Medulla oblongata (tissue), 1 donor: Measurements from ENCODE around the gene RIPPLY2.
"Not testable (repeated sequence)": the region's sequence is repeated elsewhere in the genome, so short reads cannot be mapped to it uniquely, and the experiment has no call there.

ENCODE experiments used
- DNase-seq: peaks from one replicate; pipeline ENCODE4 v3.0.0-alpha.2; 2015; ENCODE audit errors: extremely low spot score

RIPPLY2 gene

GRCh38 chr6:83860359-83860755, 7.2 kb downstream of the RIPPLY2 start:
- DNase-seq: no peak

- no peak for DNase-seq
Observed at GRCh38 chr6:83860782-83861495, 7.8 kb downstream of the RIPPLY2 start.

- no peak for DNase-seq
Observed at GRCh38 chr6:83862776-83863471, 9.8 kb downstream of the RIPPLY2 start.

- no peak for DNase-seq
Observed at GRCh38 chr6:83867043-83867442, 13.9 kb downstream of the RIPPLY2 start.

- no peak for DNase-seq
Observed at GRCh38 chr6:83867527-83868161, 14.5 kb downstream of the RIPPLY2 start.

- no peak for DNase-seq
Observed at GRCh38 chr6:83868639-83869038, 15.5 kb downstream of the RIPPLY2 start.

GRCh38 chr6:83870649-83871048, 17.5 kb downstream of the RIPPLY2 start:
- peak; percentile 53 for DNase-seq

GRCh38 chr6:83872386-83873118, 19.4 kb downstream of the RIPPLY2 start:
- DNase-seq: peak; percentile 83

GRCh38 chr6:83873869-83874268, 20.7 kb downstream of the RIPPLY2 start:
- no peak for DNase-seq

- DNase-seq: no peak
Observed at GRCh38 chr6:83875843-83876242, 22.7 kb downstream of the RIPPLY2 start.

GRCh38 chr6:83878902-83879644, 25.9 kb downstream of the RIPPLY2 start:
- DNase-seq: no peak

GRCh38 chr6:83879746-83880145, 26.6 kb downstream of the RIPPLY2 start:
- no peak for DNase-seq

GRCh38 chr6:83883240-83883639, 30.1 kb downstream of the RIPPLY2 start:
- no peak for DNase-seq

- DNase-seq: peak; percentile 54
Observed at GRCh38 chr6:83884523-83884922, 31.4 kb downstream of the RIPPLY2 start.

GRCh38 chr6:83885984-83886383, 32.8 kb downstream of the RIPPLY2 start:
- no peak for DNase-seq

GRCh38 chr6:83889621-83890020, 36.5 kb downstream of the RIPPLY2 start:
- DNase-seq: no peak

- DNase-seq: no peak
Observed at GRCh38 chr6:83890520-83890919, 37.4 kb downstream of the RIPPLY2 start.

- no peak for DNase-seq
Observed at GRCh38 chr6:83891586-83891985, 38.4 kb downstream of the RIPPLY2 start.

- DNase-seq: no peak
Observed at GRCh38 chr6:83893024-83893423, 39.9 kb downstream of the RIPPLY2 start.

- not testable (repeated sequence) for DNase-seq
Observed at GRCh38 chr6:83897094-83897493, 43.9 kb downstream of the RIPPLY2 start.

GRCh38 chr6:83901624-83902023, 48.5 kb downstream of the RIPPLY2 start:
- no peak for DNase-seq
